Testis (tissue), 3 donors: ENCODE measurements around the gene ATP2B2. TPM values are rescaled to one million over a fixed set of nuclear protein-coding genes. Genes with fewer than 3 reads are reported as not detected.
"Not testable (repeated sequence)": the region's sequence is repeated elsewhere in the genome, so short reads cannot be mapped to it uniquely, and the experiment has no call there.

Experiments used
- DNase-seq: peaks from one replicate; pipeline ENCODE4 v3.0.0-alpha.2; 2019
- H3K27ac ChIP-seq, 2 donors: fragments of 200-600 bp; sonication (generic); one replicate each; pipeline ENCODE4 v1.5.1; 2019
- H3K27me3 ChIP-seq: fragments of 200-600 bp; sonication (generic); one replicate; pipeline ENCODE4 v1.5.1; 2019
- H3K36me3 ChIP-seq: fragments of 200-600 bp; sonication (generic); one replicate; pipeline ENCODE4 v1.5.1; 2017; ENCODE audit warnings: low read depth; ENCODE audit errors: missing control alignments
- H3K4me1 ChIP-seq: fragments of 200-600 bp; sonication (generic); one replicate; pipeline ENCODE4 v1.5.1; 2019
- H3K4me3 ChIP-seq, 2 donors: fragments of 200-600 bp; sonication (generic); one replicate each; pipeline ENCODE4 v1.5.1; 2017 to 2019
- H3K9me3 ChIP-seq: fragments of 200-600 bp; sonication (generic); one replicate; pipeline ENCODE4 v1.5.1; 2017
- CTCF ChIP-seq, 3 experiments: fragments of 450-650 bp in 2 of 3; fragments of 200-600 bp in 1 of 3; sonication (generic) in 1 of 3; IDR thresholded peaks; one replicate each; pipeline ENCODE4 v1.5.1; 2016 to 2019; ENCODE audit warnings: antibody characterized with exemption in 3 of 3, mild to moderate bottlenecking in 2 of 3, moderate library complexity in 1 of 3
- POLR2A ChIP-seq: fragments of 450-650 bp; IDR thresholded peaks from one replicate; pipeline ENCODE4 v1.6.1; 2017; ENCODE audit warnings: antibody characterized with exemption, mild to moderate bottlenecking, moderate library complexity
- WGBS, 2 donors: methylation state at CpG; one replicate each; pipeline ENCODE4 v1.1.5; 2018; 5-methylcytosine and 5-hydroxymethylcytosine counted together
- intact Hi-C: fragments of 100-400 bp; cut with DNase I; formaldehyde crosslinking; loops from one replicate; pipeline ENCODE4 v1.15.1; 2023; ENCODE audit warnings: low total_unique reads
- polyA plus RNA-seq: library from polyadenylated mRNA; stranded (reverse); fragments of 350-450 nt; fragmentation: Illumina TruSeq; extraction: RNeasy Lipid Tissue Mini Kit (QIAGEN cat#74804); gene quantifications from one replicate; pipeline ENCODE4 v1.2.3, GENCODE V29; 2014; ENCODE audit warnings: low read depth, low replicate concordance; ENCODE audit not compliant: insufficient read depth
- total RNA-seq, 2 donors: library from RNA; depleted of rRNA; stranded (reverse); fragments of >200 nt; gene quantifications; one replicate each; pipeline ENCODE4 v1.2.3, GENCODE V29; 2016

ATP2B2 gene
- total and polyA plus RNA-seq, 3 donors from 2014 or later = 1.1 to 2.9 (median 1.8) TPM

GRCh38 chr3:10386121-10386520 lies 119.3 kb downstream of the ATP2B2 start:
- H3K27ac ChIP-seq = no peak overlapping the region
- intact Hi-C loops = no loop called here
- no peaks in the 10 kb centered on the region for H3K36me3 ChIP-seq
- 100% methylated on average over 1 of the region's 1 CpG for WGBS, 2 donors
- no peaks in the 10 kb centered on the region for H3K27me3 ChIP-seq
- no peaks in the 10 kb centered on the region for H3K4me1 ChIP-seq
- DNase-seq = no peak
- H3K4me3 ChIP-seq = no peak overlapping the region
- no peak for TF ChIP-seq POLR2A
- TF ChIP-seq CTCF (IDR thresholded peaks at IDR 0.05) = no peak
- no peaks in the 10 kb centered on the region for H3K9me3 ChIP-seq

GRCh38 chr3:10384541-10385360 lies 120.6 kb downstream of the ATP2B2 start:
- 82 to 84% methylated on average over 23 of the region's 23 CpGs for WGBS, 2 donors

GRCh38 chr3:10383850-10384248 lies 121.5 kb downstream of the ATP2B2 start:
- intact Hi-C loops = no loop called here
- no peaks in the 10 kb centered on the region for H3K4me1 ChIP-seq
- 90 to 91% methylated on average over 4 of the region's 4 CpGs for whole genome bisulfite sequencing, 2 donors

More at GRCh38 chr3:10384541-10385360, 120.6 kb downstream of the ATP2B2 start:
- intact Hi-C loops = no loop called here
- Histone ChIP-seq H3K9me3 (no peaks in the 10 kb centered on the region), H3K4me1 (no peaks in the 10 kb centered on the region), H3K27ac (no peak overlapping the region), H3K4me3 (no peak overlapping the region), H3K27me3 (no peaks in the 10 kb centered on the region), H3K36me3 (no peaks in the 10 kb centered on the region)
- TF ChIP-seq CTCF (IDR thresholded peaks at IDR 0.05) (no peak), POLR2A (no peak)
- no peak for DNase-seq

GRCh38 chr3:10382892-10383849 lies 122.2 kb downstream of the ATP2B2 start:
- intact Hi-C loops = no loop called here
- Histone ChIP-seq H3K9me3 (no peaks in the 10 kb centered on the region), H3K27me3 (no peaks in the 10 kb centered on the region), H3K27ac (no peak overlapping the region), H3K4me3 (no peak overlapping the region), H3K36me3 (no peaks in the 10 kb centered on the region), H3K4me1 (no peaks in the 10 kb centered on the region)
- WGBS, 2 donors = 79 to 81% methylated on average over 4 of the region's 4 CpGs
- DNase-seq = no peak
- TF ChIP-seq POLR2A (no peak), CTCF (IDR thresholded peaks at IDR 0.05) (no peak)

More at GRCh38 chr3:10383850-10384248, 121.5 kb downstream of the ATP2B2 start:
- Histone ChIP-seq H3K27me3 (no peaks in the 10 kb centered on the region), H3K27ac (no peak overlapping the region), H3K36me3 (no peaks in the 10 kb centered on the region), H3K4me3 (no peak overlapping the region), H3K9me3 (no peaks in the 10 kb centered on the region)
- TF ChIP-seq POLR2A (no peak), CTCF (IDR thresholded peaks at IDR 0.05) (no peak)
- no peak for DNase-seq

GRCh38 chr3:10382445-10382844 lies 122.9 kb downstream of the ATP2B2 start:
- intact Hi-C loops, H3K27ac ChIP-seq, H3K4me3 ChIP-seq, DNase-seq, H3K36me3 ChIP-seq, H3K9me3 ChIP-seq, H3K4me1 ChIP-seq, H3K27me3 ChIP-seq: not testable (repeated sequence)
- WGBS, 2 donors = 86 to 93% methylated on average over 3 of the region's 3 CpGs
